Measurements from ENCODE around the gene RARS2.

RARS2 gene

DNA sequence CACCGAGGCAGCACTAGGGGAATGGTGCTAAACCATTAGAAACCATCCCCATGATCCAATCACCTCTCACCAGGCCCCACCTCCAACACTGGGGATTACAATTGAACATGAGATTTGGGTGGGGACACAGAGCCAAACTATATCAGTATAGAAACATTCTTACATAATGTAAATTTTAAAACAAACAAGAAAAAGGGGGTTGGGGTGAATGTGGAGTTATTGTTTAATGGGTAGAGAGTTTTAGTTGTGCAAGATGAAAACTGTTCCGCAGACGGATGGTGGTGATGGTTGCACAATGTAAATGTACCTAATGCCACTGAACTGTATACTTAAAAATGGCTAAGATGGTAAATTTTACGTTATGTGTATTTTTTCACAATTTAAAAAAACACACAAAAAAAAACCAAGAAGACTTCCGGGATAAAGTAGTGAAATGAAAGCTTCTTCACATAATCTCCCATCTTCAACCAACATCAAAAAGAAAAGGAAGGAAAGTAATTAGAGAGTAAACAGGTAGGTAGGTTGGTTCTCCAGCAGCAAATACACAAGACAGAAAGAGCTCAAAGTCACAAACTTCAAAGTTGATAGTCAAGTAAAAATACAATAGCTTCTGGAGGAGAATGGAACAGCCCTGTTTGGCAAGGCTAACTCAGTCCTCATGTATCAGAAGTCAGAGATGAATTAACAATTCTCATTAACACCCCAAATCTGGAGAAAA lies 16.3 kb downstream of the RARS2 start:
- DNase-seq (ENCODE audit: low read depth) = no peak

DNA sequence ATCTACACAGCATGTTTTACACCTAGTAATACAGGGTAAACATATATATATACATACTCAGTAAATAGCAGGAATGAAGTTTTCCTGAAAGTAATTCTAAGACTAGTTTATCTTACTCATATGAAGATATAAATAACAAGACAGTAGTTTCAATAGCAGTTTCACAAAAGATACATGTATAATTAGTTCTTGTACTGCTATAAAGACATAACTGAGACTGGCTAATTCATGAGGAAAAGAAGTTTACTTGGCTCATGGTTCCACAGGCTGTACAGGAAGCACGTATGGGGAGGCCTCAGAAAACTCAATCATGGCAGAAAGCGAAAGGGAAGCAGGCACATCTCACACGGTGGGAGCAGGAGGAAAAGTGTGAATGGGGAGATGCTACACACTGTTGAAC lies 16.9 kb downstream of the RARS2 start:
- DNase-seq (ENCODE audit: low read depth) = no peak

DNA sequence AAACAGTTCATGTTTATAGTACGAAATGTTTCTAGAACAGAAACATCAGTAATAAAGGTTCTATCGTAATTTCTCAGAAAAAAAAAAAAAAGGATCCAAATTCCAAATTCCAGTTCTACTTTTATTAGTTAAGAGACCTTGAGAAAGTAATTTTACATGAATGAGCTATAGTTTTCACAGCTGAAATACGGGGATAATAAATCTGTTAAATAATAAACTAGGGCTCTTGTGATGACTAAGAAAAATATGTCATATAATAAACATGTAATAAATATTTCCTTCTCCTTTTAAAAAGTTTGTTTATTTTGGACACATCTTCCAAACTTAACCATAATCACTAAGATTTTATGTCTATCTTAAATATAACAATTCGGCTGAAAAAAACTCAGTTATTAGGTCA lies 17.8 kb downstream of the RARS2 start:
- no peak for DNase-seq (ENCODE audit: low read depth)

DNA sequence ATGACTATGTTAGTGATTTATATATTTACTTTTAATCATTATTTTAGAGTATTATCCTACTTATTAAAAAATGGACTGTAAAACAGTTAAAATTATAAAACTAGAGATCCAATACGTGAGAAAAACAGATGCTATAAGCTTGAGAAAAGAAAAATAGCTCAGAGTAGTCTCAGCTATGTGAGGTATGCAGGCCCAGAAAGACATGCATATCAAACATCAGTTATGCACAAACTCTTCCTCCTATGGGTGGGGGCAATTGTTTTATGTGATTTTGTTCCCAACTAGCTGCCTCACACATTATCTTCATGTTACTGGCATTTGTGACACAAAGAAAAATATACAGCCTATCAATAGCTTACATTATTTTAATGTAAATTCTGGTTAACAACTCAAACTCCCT lies 28.8 kb downstream of the RARS2 start:
- no peak for DNase-seq (ENCODE audit: low read depth)

GRCh38 chr6:87558446-87558845 lies 31.3 kb downstream of the RARS2 start:
- DNase-seq (ENCODE audit: low read depth) = no peak

GRCh38 chr6:87555506-87555905 lies 34.3 kb downstream of the RARS2 start:
- no peak for DNase-seq (ENCODE audit: low read depth)

- DNase-seq (ENCODE audit: low read depth) = no peak
These were observed 36.5 kb downstream of the RARS2 start for GRCh38 chr6:87553159-87553765.

DNA sequence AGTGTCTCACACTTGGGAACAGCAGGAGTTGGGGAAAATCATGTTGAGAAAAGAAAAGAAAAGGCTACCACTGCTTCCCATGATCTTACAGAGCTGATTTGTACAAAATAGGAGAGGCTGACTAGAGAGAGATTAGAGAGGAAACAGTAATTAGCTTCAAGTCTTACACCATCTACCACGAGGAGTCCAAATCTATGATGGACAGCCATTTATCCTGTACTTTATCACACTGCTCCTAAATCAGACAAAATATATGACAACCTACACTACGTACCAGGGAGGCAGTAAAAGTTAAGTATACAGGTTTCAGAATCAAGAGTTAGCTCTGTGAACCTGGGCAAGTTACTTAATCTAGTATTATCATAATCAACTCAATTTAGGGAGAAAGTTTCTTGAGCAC lies 38.0 kb downstream of the RARS2 start:
- DNase-seq (ENCODE audit: low read depth) = no peak

GRCh38 chr6:87544474-87544735 lies 45.4 kb downstream of the RARS2 start:
- no peak for DNase-seq (ENCODE audit: low read depth)

GRCh38 chr6:87543696-87544473 lies 45.9 kb downstream of the RARS2 start:
- DNase-seq (ENCODE audit: low read depth) = no peak

DNA sequence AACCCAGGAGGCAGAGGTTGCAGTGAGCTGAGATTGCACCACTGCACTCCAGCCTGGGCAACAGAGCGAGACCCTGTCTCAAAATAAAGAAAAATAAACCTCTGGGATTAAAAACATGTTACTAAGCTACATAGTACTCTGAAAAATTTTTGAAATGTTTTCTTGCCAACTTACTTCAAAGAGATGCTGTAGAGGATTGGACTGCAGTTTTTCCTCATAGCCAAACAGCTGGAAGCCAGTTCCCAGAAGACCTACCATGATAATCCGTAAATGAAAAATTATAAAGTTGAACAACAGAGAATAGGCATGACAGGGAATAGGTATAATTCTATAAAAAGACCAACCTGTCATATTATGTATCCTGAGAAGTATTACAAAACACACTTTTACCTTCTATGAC lies 48.0 kb downstream of the RARS2 start:
- no peak for DNase-seq (ENCODE audit: low read depth)

DNA sequence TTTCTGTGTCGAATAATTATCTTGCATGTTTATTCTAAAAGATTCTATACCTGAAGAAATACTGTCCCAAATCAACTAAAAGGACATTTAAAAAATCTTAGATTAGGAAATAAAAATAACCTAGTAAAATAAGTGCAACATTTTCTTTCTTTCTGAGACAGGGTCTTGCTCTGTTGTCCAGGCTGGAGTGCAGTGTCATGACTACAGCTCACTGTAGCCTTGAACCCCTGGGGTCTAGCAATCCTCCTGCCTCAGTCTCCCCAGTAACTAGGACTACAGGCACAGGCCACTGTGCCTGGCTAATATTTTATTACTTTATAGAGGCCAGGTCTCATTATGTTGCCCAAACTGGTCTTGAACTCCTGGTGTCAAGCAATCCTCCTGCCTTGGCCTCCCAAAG lies 48.7 kb downstream of the RARS2 start:
- no peak for DNase-seq (ENCODE audit: low read depth)

GRCh38 chr6:87540539-87540938 lies 49.2 kb downstream of the RARS2 start:
- no peak for DNase-seq (ENCODE audit: low read depth)

GRCh38 chr6:87539554-87539953 lies 50.2 kb downstream of the RARS2 start:
- DNase-seq (ENCODE audit: low read depth) = no peak

DNA sequence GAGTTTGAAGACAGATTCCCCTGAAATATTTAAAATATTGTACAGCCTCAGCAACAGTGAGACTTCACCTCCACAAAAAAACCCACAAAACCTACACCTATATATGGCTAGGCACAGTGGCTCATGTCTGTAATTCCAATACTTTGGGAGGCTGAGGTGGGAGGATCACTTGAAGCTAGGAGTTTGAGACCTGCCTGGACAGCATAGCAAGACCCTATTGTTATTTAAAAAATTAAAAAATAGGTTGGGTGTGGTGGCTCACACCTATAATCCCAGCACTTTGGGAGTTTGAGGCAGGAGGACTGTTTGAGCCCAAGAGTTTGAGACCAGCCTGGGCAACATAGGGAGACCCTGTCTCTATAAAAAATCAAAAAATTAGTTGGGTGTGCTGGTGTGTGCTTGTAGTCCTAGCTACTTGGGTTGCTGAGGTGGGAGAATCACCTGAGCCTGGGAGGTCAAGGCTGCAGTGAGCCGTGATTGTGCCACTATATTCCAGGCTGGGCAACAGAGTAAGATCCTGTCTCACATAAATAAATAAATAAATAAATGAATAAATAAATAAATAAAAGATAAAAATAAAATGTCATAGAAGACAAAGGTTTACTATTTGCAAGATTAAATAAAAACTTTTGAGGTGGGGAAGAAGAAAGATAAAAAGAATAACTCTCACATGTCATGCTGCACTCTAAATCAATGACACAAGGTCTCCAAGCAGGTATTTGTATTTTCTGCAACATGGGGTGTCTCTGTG lies 51.1 kb downstream of the RARS2 start:
- DNase-seq (ENCODE audit: low read depth) = no peak

DNA sequence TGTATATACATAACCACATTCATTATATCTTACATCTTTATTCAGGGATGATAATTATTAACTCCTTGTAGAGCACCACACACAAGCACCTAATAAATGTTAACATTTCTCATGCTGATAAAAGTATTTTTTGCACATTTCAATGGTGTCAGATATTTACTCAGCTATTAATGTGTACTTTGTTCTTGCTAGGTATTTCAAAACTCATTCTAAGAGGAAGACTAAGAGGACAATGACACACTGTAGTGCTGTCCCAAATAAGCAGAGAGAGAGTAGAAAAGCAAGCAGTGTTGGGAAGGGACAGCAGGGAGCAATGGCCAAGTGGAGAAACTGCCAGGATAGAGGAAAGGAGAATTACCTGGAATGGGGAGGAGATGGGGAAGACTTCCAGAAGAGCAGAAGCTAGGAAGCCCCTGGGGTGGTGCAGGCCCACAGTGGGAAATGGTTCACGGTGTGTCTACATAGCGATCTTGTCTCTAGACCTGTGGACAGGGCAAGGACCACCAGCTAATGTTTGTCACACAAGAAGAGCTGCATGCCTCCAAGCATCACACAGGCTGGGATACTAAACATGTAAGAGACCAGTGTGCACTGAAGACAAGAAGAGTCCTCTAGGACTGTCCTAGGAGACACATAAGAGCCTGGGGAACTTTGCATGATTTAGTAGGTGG lies 55.3 kb downstream of the RARS2 start:
- DNase-seq (ENCODE audit: low read depth) = no peak

DNA sequence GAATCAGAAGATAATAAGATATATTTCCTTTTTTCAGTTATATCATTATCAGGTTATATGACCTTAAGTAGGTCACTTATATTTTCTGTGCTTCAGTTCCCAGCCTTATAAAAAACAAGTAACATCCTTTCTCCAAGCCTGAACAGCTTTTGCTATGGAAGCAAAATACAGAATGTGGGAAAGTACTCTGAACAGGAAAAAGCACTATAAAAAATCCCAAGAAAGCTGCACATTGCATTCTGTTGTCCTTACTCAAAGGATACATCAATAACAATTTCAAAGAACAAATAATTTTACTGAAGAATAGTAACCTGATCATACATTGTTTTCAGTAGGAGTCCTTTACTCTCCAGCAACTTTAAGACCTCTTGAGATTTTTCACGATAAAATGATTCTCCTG lies 60.6 kb downstream of the RARS2 start:
- no peak for DNase-seq (ENCODE audit: low read depth)

GRCh38 chr6:87522686-87523085 lies 67.1 kb downstream of the RARS2 start:
- no peak for DNase-seq (ENCODE audit: low read depth)

DNA sequence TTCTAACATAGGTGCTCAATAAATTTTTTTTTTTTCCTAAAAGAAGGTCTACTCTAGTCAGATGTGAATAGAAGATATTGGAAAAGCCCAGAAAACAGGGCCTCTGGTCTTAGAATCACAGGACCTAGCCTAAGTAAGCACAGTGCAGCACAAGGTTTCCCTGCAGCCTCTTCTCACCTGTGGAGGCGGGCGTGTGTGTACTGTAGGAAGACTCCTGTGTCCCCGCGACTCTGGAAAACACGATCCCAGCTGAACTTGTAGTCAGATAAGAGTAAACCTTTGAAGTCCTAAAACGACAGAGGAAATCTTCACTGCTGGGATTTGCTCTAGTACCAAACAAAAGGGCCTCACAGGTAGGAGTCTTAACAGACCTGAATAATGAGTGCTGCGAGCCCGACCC lies 71.3 kb downstream of the RARS2 start:
- no peak for DNase-seq (ENCODE audit: low read depth)

DNA sequence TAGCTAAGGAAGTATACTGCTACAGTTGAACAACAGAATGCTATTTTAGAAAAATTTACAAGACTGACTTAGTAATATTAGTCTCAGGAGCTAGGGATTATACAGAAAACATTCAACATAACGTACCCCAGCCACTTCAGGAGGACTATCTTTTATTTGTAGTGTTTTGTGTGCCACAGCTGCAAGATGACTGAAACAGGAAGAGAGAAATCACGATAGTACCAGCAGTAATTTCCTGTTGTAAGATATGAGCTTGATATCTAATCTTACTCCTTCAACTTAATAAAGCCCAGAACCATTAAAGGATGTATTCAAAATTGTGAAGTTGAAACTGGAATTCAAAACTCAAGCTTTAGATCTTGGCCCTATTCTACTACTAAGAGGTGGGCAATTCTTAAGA lies 75.0 kb downstream of the RARS2 start:
- no peak for DNase-seq (ENCODE audit: low read depth)

DNA sequence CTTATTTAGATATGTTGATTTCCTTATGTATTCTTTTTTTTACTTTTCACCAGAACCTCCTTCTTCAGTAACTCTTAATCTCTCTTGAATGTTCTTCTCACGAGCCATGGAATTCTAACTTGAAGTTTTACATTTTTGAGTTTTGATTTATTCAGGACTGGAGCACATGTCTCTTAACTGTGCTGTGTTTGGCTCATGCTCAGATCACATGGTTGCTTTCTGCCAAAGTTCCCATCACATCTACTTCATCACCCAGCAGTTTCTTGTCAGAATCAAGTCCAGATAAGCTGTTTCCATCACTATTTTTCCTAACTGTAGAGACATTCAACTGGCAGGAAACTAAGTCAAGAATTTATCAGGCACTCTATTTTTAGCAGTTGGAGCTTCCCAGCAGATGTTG lies 85.3 kb downstream of the RARS2 start:
- no peak for DNase-seq (ENCODE audit: low read depth)

GRCh38 chr6:87501809-87502572 lies 87.8 kb downstream of the RARS2 start:
- no peak for DNase-seq (ENCODE audit: low read depth)
